ENCODE measurements around the gene UBE3A.
A peak's percentile ranks its signal among the peaks of the same experiment; 100 is the strongest.
"Not testable (repeated sequence)": the region's sequence is repeated elsewhere in the genome, so short reads cannot be mapped to it uniquely, and the experiment has no call there.

UBE3A gene

DNA sequence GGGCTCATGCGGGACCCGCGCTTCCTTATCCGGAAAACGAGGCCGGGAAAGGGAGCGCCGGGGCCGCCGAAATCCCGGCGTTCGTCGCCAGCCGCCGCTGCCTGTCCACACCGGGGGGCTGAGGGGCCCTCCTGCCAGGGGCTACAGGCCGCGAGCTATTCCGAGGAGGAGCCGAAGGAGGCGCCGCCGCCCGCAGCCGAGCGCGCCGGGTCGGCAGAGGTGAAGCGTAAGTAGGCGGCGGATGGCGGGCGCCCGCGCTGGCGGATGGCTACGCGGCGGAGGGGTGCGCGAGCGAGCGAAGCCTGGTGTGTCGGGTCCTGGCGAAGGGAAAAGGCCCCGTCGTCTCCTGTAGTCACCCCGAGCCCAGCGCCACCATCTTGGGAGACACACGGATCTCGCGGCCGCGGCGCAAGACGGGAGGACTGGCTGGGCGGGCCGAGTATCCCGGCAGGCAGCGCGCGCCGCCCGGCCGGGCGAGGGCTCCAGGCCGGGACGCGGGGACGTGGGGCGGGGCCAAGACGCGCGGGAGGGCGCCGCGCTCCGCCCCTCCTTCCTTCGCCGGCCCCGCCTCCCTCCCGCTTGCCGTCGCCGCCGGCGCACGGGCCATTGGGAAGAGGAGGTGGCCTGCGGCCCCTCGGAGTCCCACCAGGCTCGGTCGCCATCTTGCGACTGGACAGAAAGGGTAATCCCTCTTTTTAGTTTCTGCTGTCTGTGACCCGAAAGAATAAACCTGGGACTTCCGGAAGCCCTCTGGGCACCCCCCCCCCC is at the start of gene UBE3A:
TSS of gene UBE3A (minus strand) at position 424 of the 768 bp plus-strand sequence. CDS start 29,917 bp downstream, outside the sequence.
- DNase-seq = peak; percentile 93

DNA sequence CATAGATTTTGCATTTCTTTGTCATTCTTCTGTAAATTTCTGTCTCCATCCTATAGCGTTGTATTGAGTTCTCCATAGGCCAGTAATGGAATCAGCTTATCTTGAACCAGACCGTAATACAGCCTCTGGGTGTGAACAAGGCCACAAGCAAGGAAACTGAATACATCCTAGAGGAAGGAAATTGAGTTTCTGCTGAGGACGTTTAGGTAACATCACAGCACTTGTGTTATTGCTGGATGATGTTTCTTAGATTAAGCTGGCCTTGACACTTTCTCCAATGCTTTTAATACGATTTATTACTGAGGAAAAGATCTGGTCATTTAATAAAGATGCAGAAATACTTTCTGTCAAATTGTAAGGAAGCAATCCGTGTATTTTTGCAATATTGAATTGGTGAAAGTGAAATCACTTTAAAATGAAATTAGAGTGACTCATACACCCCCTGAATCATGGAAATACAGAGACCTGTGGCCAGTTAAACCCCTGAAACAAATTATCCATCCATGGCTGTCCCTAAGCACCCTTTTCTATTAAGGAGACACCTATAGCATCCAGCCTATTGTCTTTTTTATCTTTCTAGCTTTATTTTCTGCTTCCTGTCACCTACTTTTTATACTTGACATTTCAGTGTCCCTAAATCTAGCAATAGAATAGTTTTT is 48.5 kb upstream of the UBE3A start:
- no peak for DNase-seq

DNA sequence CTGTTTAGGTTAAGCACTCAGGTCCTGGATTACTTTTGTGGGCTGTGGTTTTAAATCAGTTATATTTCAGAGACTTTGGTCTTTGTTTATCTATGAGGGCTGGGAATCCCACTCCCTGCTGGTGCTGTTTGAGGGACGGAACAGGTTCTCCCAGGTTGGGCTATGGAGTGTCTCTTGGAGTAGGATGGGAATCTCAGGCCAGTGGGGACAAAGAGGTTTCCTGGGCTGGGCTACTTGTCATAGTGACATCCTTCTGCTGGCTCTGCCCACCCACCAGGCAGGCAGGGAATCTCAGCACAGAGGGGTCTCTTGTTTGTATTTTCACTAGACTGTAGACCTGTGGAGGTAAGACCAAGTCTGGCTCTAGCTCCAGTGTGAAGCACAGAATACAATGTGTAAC is 47.2 kb upstream of the UBE3A start:
- no peak for DNase-seq

DNA sequence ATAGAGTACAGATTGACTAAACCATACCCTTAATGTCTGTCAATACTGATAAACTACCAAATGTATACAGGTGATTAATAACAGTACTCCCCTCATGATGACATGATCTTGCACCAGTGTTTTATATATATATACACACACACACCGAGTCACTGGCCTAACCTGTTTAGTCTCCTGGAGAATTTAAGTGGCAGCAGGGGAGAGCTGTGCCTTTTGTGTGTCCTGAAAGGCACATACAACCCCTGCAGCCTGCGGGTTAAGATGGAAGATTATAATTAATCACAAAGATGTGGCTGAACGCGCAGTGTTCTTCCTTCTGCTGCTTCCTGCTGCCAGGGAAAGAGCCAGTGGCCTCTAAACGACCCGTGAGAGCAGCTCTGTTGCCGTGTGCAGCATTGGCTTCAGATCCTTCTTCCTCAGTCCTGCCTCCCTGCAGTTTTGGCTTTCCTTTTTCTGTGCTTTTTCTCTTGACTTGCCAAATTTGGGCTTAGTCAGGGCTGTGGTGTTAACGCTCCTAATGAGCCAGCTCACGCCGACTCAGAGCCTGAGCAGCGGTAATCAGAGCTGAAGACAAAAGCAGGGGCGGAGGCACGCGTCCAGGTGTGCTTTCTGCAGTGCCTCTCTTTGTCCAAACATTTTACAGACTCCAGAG is 42.5 kb upstream of the UBE3A start:
- DNase-seq = peak; percentile 51

DNA sequence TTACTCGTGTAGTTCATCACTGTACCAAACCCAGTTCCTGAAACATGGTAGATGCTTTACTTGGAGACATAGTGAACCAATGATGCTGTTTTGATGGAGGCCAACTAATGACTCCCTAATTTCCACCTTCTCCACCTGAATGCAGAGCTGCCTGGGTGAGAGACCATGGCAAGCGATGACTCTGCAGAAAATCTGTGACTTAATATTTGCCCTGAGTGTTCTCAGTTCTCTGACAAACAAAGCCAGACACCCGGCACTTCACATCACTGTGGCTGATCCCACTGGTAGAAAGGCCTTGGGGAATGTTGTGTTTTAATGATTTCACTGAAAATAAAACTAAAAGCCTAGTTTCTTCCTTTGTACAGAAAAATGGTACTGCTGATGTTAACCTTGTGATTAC is 39.5 kb upstream of the UBE3A start:
- peak; percentile 11 for DNase-seq

DNA sequence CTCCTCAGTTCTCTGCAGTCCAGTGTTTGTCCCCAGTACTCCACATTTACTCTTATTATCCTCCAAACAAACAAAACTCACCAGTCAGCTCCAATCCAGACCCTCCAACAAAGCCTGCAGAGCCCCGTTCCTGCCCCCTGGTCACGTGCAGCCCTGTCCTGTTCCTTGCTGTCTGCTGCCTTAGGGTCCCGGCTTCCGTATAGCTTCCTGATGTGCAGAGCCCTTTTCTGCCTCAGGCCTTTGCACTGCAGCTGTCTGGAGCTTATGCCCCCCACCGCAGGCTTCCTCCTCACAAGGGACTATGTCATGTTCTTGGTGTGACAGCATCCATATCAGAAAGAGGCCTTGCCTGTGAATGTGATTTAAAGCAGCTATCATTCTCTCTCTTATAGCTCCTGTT is 39.0 kb upstream of the UBE3A start:
- no peak for DNase-seq

DNA sequence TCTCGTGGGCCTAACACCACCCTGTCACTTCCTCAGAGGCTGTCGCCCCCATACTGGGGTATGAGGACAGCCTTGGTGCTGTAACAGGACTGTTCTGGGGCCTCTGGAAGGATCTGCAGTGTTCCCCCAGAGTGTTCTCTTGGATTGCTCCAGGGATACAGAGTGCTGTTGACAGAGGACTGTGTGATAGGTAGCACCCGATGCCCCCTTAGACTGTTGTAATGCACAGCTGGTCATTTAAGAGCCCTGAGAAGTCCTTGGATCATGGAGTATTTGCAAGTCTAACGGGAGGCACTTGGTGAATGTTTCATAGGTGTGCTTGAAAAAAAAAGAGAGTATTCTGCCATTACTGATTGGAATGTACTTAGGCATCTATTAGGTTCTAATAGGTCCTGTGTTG is 35.4 kb upstream of the UBE3A start:
- DNase-seq = no peak

DNA sequence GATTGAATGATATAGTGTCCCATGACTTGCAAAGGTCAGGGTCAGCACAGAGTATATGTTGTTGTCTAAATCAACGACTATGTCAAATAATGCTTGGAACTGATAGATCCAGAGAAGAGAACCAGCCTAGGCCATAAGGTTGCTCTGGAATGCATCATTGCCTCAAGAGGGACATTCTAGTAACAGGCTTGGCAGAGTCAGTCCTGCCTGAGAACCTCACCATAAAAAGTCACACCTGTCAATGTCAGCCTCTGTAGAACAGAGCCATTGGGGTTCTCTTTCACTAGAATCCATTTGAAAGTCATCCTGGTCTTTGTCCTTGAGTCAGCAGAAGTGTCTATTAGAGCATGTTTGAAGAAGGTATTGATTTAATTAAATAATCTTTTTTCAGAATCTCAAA is 31.4 kb upstream of the UBE3A start:
- DNase-seq = no peak

DNA sequence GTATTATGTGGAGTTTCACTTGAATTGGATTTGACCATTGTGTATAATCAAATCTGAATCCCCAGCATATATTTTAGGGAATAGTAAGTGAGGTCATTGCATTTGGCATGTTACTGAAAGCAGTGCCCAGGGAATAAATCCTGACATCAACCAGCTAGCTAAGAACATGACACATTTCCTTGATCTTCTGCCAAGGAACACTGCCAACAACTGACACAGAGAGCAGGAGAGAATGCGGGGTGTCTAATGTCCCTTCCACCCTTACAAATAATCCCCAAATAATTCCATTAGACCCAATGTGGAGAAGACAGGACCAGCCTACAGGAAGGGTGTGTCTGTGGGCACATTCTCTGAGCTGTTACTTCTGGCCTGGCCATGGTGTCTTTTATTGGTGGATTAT is 30.6 kb upstream of the UBE3A start:
- no peak for DNase-seq

DNA sequence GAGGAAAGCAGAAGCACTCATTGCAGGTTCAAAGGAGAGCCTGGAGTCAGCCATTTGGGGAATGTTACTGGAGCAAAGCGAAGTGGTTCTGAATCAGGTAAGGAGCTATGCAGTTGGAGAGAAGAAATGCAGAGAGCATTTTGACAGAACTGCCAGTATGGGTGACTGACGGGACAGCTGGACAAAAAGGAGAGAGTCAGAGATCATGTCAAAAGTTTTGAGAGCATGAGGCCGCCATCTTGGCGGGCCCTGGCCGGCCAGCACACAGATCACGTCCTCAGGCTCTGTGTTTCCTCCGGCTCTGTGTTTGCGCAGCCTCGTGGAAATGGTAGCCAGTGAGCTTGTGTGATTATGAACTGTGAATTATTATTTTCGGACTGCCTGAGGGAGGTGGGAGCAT is 29.8 kb upstream of the UBE3A start:
- no peak for DNase-seq

DNA sequence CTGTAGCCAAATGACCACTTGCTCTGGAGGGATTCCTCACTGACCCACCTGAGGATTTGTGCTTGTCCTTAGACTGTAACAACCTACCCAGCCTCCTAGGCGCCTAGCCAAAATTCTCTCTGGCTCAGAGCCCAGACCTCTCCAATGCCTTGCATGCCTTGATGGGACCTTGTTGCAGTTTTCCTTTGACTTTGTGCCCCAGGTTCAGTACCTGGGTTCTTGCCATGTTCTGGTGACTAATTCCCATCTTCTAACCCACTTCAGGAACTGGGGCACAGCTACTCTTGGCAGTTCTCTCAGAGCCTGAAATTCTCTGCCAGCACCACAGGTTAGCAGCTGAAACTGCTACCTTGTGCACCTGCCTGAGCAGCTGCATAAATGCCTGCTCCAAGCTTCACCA is 27.0 kb upstream of the UBE3A start:
- no peak for DNase-seq

DNA sequence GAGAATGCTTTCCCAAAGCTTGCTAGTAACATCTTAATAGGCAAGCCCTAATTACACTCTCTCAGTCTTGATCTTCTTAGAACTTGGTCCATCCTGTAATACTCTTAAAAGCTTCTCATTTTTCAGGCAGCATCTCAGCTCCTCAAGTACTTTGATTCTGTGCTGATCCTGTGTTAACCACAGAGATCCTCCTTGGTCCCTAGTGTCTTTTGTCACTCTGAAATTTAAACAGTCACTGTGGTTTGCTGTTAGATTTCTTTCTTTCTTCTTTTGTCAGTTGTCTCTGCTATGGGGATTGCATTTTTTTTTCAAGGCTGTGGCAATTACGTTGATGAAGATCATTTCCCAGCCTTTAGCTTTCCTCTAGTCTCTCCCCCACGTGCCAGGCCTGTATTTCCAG is 26.0 kb upstream of the UBE3A start:
- no peak for DNase-seq

DNA sequence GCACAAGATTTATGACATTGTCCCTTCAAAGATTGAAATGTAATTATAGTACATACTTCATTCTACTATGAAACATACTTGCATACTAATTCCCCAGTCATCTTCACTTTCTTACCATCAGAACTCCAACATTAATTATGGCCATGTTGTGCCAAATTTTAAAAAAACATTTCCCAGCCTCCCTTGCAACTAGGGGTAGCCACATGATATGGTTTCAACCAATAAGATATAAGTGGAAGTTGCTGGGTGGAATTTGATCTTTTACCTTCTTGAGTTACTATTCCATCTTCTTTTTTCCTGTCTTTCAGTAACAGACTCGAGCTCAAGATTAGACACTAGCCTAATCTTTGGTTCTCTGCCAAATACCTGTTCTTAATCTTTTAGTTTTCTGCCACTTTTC is 25.6 kb upstream of the UBE3A start:
- no peak for DNase-seq

DNA sequence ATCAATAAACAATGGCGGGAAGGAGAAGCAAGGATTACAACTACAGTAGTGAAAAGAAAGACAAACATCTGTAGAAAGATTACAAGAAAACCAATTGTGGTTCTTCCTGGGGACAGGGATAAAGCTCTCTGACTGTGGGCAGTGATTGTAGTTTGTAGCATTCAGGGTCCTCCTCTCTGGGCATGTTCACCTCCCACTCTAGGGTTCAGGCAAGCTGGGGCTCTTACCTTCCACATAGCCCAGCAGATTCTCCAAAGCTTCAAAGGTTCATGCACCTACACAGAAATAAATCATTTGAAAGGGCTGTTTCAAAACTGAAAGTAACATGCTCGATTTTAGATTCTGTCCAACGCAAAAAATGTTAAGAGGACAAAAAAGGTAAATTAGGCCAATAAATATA is 17.4 kb upstream of the UBE3A start:
- DNase-seq = no peak

DNA sequence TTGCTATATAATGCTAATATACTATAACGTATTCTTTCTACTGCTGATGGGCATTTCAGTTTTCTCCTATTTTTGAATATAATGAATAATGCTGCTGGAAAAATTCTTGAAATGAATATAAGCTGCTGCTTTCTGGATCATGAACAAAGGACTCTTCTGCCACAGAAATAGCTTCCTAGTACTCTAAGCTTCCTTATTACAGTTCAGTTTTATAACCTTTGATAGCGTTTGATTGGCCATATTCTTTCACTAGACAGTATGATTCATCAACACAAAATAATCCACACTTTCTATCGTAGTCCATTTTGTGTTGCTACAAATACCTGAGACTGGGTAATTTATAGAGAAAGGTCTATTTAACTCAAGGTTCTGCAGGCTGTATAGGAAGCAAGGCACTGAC is 16.4 kb upstream of the UBE3A start:
- no peak for DNase-seq

DNA sequence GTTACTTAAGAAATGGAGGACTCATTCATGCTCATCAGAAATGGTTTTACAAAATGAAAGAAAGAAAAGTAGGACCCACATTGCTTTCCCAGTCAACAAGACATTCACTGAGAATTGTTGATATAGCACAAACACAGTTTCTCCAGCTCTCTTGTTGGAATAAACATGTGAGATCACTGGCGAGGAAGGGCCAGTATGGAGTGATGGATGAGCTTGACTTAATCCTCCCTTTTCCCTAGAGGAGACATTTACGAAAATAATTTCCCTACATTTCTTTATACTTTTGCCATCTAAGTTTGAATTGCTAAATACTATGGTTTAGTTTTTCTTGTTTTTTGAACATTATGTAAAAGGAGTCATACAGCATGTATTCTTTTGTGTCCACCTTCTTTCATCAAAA is 15.9 kb upstream of the UBE3A start:
- DNase-seq = no peak

DNA sequence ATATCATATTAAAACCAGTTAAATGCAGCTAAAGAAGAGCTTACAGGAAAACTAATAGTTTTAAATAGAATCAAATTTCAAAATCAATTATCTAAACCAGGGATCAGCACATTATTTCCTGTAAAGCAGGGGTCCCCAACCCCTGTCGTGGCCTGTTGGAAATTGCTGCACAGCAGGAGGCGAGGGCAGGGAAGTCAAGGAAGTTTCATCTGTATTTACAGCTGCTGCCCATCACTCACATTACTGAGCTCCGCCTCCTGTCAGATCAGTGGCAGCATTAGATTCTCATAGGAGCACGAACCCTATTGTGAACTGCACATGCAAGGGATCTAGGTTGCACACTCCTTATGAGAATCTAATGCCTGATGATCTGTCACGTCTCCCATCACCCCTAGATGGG is 14.4 kb upstream of the UBE3A start:
- DNase-seq = not testable (repeated sequence)

DNA sequence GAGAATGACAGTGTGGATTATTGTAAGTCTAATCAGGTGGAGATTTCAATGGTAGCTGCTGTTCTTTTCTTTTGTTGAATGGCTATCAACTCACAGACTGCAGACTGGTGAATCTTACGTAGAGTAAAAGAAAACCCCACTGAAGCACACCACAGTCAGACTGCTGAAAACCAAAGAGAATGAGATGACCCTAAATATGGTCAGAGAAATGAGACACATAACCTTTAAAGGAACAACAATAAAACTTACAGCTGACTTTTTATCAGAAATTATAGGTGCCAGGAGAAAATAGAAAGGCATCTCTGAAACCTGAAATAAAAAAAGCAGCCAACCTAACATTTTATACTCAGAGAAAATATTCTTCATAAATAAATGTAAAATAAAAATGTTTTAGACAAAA is 12.7 kb upstream of the UBE3A start:
- DNase-seq = no peak

DNA sequence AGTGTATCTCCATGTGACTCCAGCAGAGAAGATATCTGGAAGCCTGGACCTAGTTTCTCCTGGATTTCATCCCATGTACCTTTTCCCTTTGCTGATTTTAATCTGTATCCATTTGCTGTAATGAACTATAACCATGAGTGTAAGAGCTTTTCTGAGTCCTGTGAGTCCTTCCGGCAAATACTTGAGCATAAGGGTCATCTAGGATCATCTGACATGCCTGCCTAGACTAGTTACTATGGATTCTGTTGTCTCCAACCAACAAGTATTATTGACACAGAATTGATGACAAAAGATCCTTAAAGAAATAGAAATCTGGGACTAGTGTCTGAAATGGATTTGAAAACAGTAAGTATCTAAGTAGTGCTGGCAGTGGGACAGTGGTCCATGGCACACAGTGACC is 11.3 kb upstream of the UBE3A start:
- no peak for DNase-seq

DNA sequence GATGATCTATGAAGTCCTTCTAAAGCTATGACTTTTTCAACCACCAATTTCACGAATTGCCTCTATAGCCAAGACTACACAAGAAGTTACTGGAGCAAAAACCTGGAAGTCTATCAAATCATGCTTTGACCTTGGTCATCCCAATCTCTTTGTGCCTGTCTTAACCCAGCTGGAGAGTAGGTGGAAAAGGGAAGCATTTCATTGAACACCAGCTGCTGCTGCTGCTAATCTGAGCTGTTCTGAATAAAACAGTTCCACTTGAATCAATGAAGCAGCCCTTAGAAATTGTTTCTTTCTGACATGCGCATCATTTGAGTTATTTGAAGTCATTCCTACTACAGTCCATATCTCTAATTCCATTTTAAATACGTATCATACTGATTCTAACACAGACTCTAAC is 7.3 kb upstream of the UBE3A start:
- no peak for DNase-seq

DNA sequence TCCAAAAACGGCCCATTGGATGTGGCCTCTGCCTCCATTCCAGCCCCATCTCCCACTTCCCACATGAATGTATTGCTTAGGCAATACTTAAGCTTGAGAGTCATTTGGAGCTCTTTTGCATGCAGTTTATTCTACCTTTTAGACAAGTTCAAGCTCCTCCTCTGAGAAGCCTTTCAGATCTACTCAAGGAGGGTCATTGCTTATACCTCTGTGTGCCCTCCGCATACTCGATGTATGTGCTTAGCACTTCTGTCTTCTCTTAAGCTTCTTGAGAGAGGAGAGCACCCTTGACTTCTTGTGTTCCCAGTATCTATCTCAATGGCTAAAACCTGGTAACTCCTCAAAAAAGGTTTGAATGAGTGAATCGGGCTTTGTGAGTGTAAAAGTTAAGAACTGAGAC is 6.6 kb upstream of the UBE3A start:
- DNase-seq = no peak

DNA sequence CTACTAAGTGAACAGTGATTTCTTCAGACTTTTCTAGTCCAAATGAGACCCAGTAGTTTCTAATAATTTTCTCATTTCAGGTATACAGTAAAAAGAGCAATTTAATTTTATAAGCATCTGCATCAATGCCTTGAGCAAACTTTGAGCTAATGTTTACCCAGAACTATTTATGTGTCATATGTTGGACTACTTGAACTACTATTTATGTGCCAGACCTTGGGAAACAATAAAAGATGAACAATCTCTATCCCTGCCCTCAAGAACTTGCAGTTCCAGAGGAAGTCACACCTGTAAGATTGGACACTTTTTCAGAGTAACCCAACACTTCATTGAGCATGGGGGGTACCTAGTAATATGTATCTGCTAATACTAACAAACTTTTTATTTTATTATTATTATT is 2.3 kb upstream of the UBE3A start:
- no peak for DNase-seq

DNA sequence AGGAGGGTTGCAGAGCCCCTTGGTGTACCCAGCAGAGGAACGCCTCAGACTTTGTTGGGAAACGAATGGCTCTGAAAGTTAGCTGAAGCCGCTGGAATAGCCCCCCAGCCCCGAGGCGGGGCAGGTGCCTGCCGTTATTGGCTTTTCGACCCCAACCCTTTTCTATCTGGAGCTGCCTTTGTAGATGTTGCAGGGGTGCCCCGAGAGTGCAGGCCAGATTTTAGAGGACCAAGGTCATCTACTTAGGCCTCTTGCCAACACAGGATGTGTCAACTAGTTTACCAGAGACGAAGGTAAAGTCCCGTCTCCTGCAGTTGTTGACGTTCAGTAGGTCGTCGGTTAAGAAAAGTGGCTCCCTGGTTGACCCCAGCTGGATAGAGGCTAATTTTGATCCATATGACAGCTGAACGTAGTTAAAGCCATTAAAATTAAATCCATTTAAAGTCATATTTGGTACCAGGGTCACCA is 579 bp upstream of the UBE3A start:
- DNase-seq = peak; percentile 51
